IMR-90 (cell line): ENCODE measurements around the gene PRKD1. TPM values are rescaled to one million over a fixed set of nuclear protein-coding genes. Genes with fewer than 3 reads are reported as not detected.

Experiments used
- ATAC-seq: fragments of 200-7000 bp; cut with Tn5 transposase; 2 replicates; pipeline ENCODE4 v1.9.1; 2020; ENCODE audit warnings: low read depth, mild to moderate bottlenecking, moderate library complexity
- BruUV-seq: library from RNA; stranded (reverse); fragments of 400-500 nt; replicated peaks from 2 replicates; lab custom pipeline; 2021; lab: Mats Ljungman, UMichigan
- CTCF ChIA-PET: fragments of 300-600 bp; formaldehyde crosslinking; extraction: SDS; loops from one replicate; lab custom pipeline; 2021; ENCODE audit warnings: antibody characterized with exemption; lab: Yijun Ruan, JAX
- POLR2A ChIA-PET: fragments of 300-600 bp; sonication (Branson Sonifier 250); formaldehyde crosslinking; loops from one replicate; lab custom pipeline; 2022; ENCODE audit warnings: antibody characterized with exemption; ENCODE audit not compliant: unreplicated experiment; lab: Charles Lee
- DNase-seq: peaks from one replicate; pipeline ENCODE4 v3.0.0; 2013
- H2AFZ ChIP-seq: replicated peaks from 2 replicates; pipeline ENCODE3; 2013; ENCODE audit warnings: low read length, mild to moderate bottlenecking; ENCODE audit not compliant: poor library complexity
- H2AK5ac ChIP-seq: 2 replicates; pipeline ENCODE4 v1.6.1; 2013; ENCODE audit warnings: low read depth, low read length, inconsistent platforms
- H2AK9ac ChIP-seq: replicated peaks from 2 replicates; pipeline ENCODE3; 2013; ENCODE audit warnings: mild to moderate bottlenecking, low read depth, low read length, moderate library complexity; ENCODE audit not compliant: poor library complexity
- H2BK120ac ChIP-seq: 2 replicates; pipeline ENCODE4 v1.6.1; 2013; ENCODE audit warnings: low read depth, low read length, inconsistent platforms
- H2BK15ac ChIP-seq: 3 replicates; pipeline ENCODE4 v1.6.1; 2013; ENCODE audit warnings: low read depth, low read length, inconsistent platforms
- H2BK20ac ChIP-seq: 2 replicates; pipeline ENCODE4 v1.6.1; 2013; ENCODE audit warnings: low read depth, mild to moderate bottlenecking, inconsistent platforms, low read length, moderate library complexity
- H2BK5ac ChIP-seq: 2 replicates; pipeline ENCODE4 v1.6.1; 2013; ENCODE audit warnings: mild to moderate bottlenecking, low read depth, low read length, inconsistent platforms; ENCODE audit not compliant: poor library complexity, severe bottlenecking
- H3K14ac ChIP-seq: replicated peaks from 2 replicates; pipeline ENCODE4 v1.6.1; 2013; ENCODE audit warnings: low read depth, low read length, inconsistent platforms
- H3K18ac ChIP-seq: 2 replicates; pipeline ENCODE4 v1.6.1; 2013; ENCODE audit warnings: low read depth, low read length, control low read depth
- H3K23ac ChIP-seq: 2 replicates; pipeline ENCODE4 v1.6.1; 2013; ENCODE audit warnings: low read depth, low read length, inconsistent platforms
- H3K27ac ChIP-seq: 2 replicates; pipeline ENCODE4 v1.5.1; 2013; ENCODE audit warnings: mild to moderate bottlenecking, control low read depth, low read length; ENCODE audit not compliant: insufficient read depth
- H3K27me3 ChIP-seq: 2 replicates; pipeline ENCODE4 v1.6.1; 2013; ENCODE audit warnings: low read length; ENCODE audit not compliant: control insufficient read depth, insufficient read depth
- H3K36me3 ChIP-seq: 2 replicates; pipeline ENCODE4 v1.6.1; 2013; ENCODE audit warnings: low read length, mixed read lengths; ENCODE audit not compliant: control insufficient read depth, insufficient read depth
- H3K4ac ChIP-seq: 2 replicates; pipeline ENCODE4 v1.6.1; 2013; ENCODE audit warnings: low read depth, low read length, inconsistent platforms
- H3K4me1 ChIP-seq: 2 replicates; pipeline ENCODE4 v1.6.1; 2013; ENCODE audit warnings: low read length, mixed read lengths; ENCODE audit not compliant: control insufficient read depth, insufficient read depth
- H3K4me2 ChIP-seq: 2 replicates; pipeline ENCODE4 v1.6.1; 2013; ENCODE audit warnings: low read depth, mild to moderate bottlenecking, control low read depth, low read length, moderate library complexity
- H3K4me3 ChIP-seq: 2 replicates; pipeline ENCODE4 v1.5.1; 2013; ENCODE audit warnings: low read depth, mild to moderate bottlenecking, control low read depth, low read length, moderate library complexity; ENCODE audit not compliant: insufficient read depth
- H3K56ac ChIP-seq: 2 replicates; pipeline ENCODE4 v1.6.1; 2013; ENCODE audit warnings: low read length, inconsistent platforms; ENCODE audit not compliant: insufficient read depth; ENCODE audit errors: extremely low read depth
- H3K79me1 ChIP-seq, 2 experiments: 2 replicates each; pipeline ENCODE4 v1.6.1; 2013; ENCODE audit warnings: low read length in 2 of 2, inconsistent platforms in 1 of 2, low read depth in 1 of 2
- H3K9ac ChIP-seq: 2 replicates; pipeline ENCODE4 v1.6.1; 2013; ENCODE audit warnings: low read depth, low read length, control low read depth
- H3K9me1 ChIP-seq: 2 replicates; pipeline ENCODE4 v1.6.1; 2013; ENCODE audit warnings: low read length, inconsistent platforms; ENCODE audit not compliant: insufficient read depth
- H3K9me3 ChIP-seq: 2 replicates; pipeline ENCODE4 v1.6.1; 2013; ENCODE audit warnings: low read length; ENCODE audit not compliant: control insufficient read depth, insufficient read depth
- H4K20me1 ChIP-seq: 2 replicates; pipeline ENCODE4 v1.6.1; 2013; ENCODE audit warnings: low read length, inconsistent platforms; ENCODE audit not compliant: insufficient read depth
- H4K5ac ChIP-seq: 2 replicates; pipeline ENCODE4 v1.6.1; 2013; ENCODE audit warnings: mild to moderate bottlenecking, low read depth, low read length, control low read depth
- H4K8ac ChIP-seq, 2 experiments: 2 replicates each; pipeline ENCODE4 v1.6.1; 2013; ENCODE audit warnings: low read depth in 2 of 2, low read length in 2 of 2, control low read depth in 1 of 2, inconsistent platforms in 1 of 2
- H4K91ac ChIP-seq: 2 replicates; pipeline ENCODE4 v1.6.1; 2013; ENCODE audit warnings: low read depth, low read length, inconsistent platforms; ENCODE audit not compliant: insufficient read depth
- ELK1 ChIP-seq: fragments of 150-350 bp; IDR thresholded peaks from 2 replicates; pipeline ENCODE4 v1.6.1; 2016; ENCODE audit warnings: low read depth, mild to moderate bottlenecking, low read length, moderate library complexity, borderline replicate concordance
- MXI1 ChIP-seq: IDR thresholded peaks from 2 replicates; pipeline ENCODE4 v1.6.1; 2012; ENCODE audit warnings: low read depth, mild to moderate bottlenecking, low read length, moderate library complexity, borderline replicate concordance
- SMC3 ChIP-seq: fragments of 150-350 bp; IDR thresholded peaks from 2 replicates; pipeline ENCODE4 v1.6.1; 2016; ENCODE audit warnings: low read depth, mild to moderate bottlenecking, antibody characterized with exemption, low read length, moderate library complexity
- WGBS, 2 experiments: methylation state at CpG; one replicate each; pipeline versions ENCODE4 v1.1.5 to v1.1.7; 2013; ENCODE audit warnings: missing lambda C conversion rate in 2 of 2; ENCODE audit not compliant: insufficient read length in 1 of 2; ENCODE audit errors: extremely low coverage in 2 of 2; 5-methylcytosine and 5-hydroxymethylcytosine counted together
- dilution Hi-C: fragments of 300-500 bp; cut with HindIII; formaldehyde crosslinking; loops from one replicate; pipeline ENCODE4 v1.14.3; 2018; ENCODE audit warnings: low sequenced_read_pairs; ENCODE audit not compliant: unreplicated experiment
- in situ Hi-C: fragments of 300-500 bp; cut with MboI; formaldehyde crosslinking; loops from 3 replicates; pipeline ENCODE4 v1.14.3; 2019; ENCODE audit warnings: low sequenced_read_pairs, inconsistent platforms, mixed read lengths
- intact Hi-C: fragments of 100-400 bp; cut with micrococcal nuclease; formaldehyde crosslinking; loops from 2 replicates; pipeline ENCODE4 v1.10.0; 2022
- polyA plus RNA-seq, 3 experiments: library from polyadenylated mRNA; depleted of rRNA; stranded (reverse); fragments of >200 nt; gene quantifications; 2 replicates each; pipeline ENCODE4 v1.2.3, GENCODE V29; 2012; ENCODE audit warnings: low replicate concordance in 1 of 3
- total RNA-seq: library from RNA; depleted of rRNA; stranded (reverse); fragments of >200 nt; gene quantifications from 2 replicates; pipeline ENCODE4 v1.2.3, GENCODE V29; 2012

PRKD1 gene
- total and polyA plus RNA-seq, 2 of the 4 experiments (the other 2 are of a cell fraction), result 12.9 to 14.2 TPM

DNA sequence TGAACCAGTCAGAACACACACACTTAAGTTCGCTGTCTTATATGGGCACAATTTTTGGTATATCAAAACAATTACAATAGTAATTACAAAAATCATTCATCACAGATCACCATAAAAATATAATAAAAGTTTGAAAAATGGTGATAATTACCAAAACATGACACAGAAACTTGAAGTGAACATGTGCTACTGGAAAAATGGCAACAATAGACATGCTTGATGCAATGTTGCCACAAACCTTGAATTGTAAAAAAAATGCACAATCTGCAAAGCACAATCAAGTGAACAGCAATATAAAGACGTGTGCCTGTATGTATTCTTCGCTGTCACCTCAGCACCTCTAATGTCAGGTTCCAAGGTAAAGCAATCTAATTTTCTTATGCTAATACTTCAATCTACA is 117.6 kb downstream of the PRKD1 start:
- H3K27ac ChIP-seq, result no peak overlapping the region
- BruUV-seq, result no TSS peak
- H3K27me3 ChIP-seq, result no peaks in the 10 kb centered on the region
- H2BK20ac ChIP-seq, result no peak overlapping the region
- TF ChIP-seq SMC3 (no peak), ELK1 (no peak), MXI1 (no peak)
- H2BK15ac ChIP-seq, result no peak overlapping the region
- H4K8ac ChIP-seq, result no peak overlapping the region
- H2AK5ac ChIP-seq, result no peak overlapping the region
- no peaks in the 10 kb centered on the region for H3K9me3 ChIP-seq
- no peak overlapping the region for H3K23ac ChIP-seq
- in situ Hi-C loops (no loop called here), dilution Hi-C loops (no loop called here), intact Hi-C loops (no loop called here)
- no peak overlapping the region for H2BK5ac ChIP-seq
- peaks cover 3% of the 10 kb centered on the region; the same call in 1 of the 2 replicates for H4K20me1 ChIP-seq
- no peak overlapping the region for H2AFZ ChIP-seq
- ATAC-seq (no peak), DNase-seq (no peak)
- WGBS, 2 experiments, result 100% methylated on average over 1 of the region's 3 CpGs; no CpG with 5 or more reads in 1 of the 2 experiments
- H3K36me3 ChIP-seq, result no peaks in the 10 kb centered on the region
- ChIA-PET CTCF (no interaction called here), POLR2A (no interaction called here)
- H3K4me3 ChIP-seq, result no peak overlapping the region
- no peak overlapping the region for H4K91ac ChIP-seq
- H3K4me2 ChIP-seq, result no peak overlapping the region
- no peak overlapping the region for H2AK9ac ChIP-seq
- no peak overlapping the region for H3K4ac ChIP-seq
- H3K18ac ChIP-seq, result no peak overlapping the region
- no peak overlapping the region for H4K5ac ChIP-seq
- H3K79me1 ChIP-seq, result peaks cover 23 to 34% of the 10 kb centered on the region in 2 experiments
- no peaks in the 10 kb centered on the region for H3K9me1 ChIP-seq
- H3K56ac ChIP-seq, result no peak overlapping the region
- H3K4me1 ChIP-seq, result no peaks in the 10 kb centered on the region; the same call in 1 of the 2 replicates
- no peak overlapping the region for H3K14ac ChIP-seq
- H2BK120ac ChIP-seq, result no peak overlapping the region
- H3K9ac ChIP-seq, result no peak overlapping the region
